ENCODE data around the gene PDXDC1.
"Not testable (repeated sequence)": the region's sequence is repeated elsewhere in the genome, so short reads cannot be mapped to it uniquely, and the experiment has no call there.

The PDXDC1 gene, protein sequence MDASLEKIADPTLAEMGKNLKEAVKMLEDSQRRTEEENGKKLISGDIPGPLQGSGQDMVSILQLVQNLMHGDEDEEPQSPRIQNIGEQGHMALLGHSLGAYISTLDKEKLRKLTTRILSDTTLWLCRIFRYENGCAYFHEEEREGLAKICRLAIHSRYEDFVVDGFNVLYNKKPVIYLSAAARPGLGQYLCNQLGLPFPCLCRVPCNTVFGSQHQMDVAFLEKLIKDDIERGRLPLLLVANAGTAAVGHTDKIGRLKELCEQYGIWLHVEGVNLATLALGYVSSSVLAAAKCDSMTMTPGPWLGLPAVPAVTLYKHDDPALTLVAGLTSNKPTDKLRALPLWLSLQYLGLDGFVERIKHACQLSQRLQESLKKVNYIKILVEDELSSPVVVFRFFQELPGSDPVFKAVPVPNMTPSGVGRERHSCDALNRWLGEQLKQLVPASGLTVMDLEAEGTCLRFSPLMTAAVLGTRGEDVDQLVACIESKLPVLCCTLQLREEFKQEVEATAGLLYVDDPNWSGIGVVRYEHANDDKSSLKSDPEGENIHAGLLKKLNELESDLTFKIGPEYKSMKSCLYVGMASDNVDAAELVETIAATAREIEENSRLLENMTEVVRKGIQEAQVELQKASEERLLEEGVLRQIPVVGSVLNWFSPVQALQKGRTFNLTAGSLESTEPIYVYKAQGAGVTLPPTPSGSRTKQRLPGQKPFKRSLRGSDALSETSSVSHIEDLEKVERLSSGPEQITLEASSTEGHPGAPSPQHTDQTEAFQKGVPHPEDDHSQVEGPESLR

GRCh38 chr16:14974656-14975417, at the start of gene PDXDC1:
PDXDC1 (plus strand) TSS chr16:14975026; CDS start chr16:14975200, 174 bp downstream.
- DNase-seq = peak; percentile 97

- DNase-seq = not testable (repeated sequence)
These were observed 46.6 kb upstream of the PDXDC1 start for GRCh38 chr16:14928064-14928714.

DNA sequence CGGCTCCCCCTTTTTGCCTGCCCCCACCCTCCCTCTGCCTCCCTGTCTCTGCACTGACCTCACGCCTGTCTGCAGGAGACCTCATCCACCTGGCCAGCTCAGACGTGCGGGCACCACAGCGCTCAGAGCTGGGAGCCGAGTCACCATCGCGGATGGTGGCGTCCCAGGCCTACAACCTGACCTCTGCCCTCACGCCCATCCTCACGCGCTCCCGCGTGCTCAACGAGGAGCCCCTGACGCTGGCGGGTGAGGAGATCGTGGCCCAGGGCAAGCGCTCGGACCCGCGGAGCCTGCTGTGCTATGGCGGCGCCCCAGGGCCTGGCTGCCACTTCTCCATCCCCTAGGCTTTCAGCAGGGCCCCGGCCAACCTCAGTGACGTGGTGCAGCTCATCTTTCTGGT, 45.6 kb upstream of the PDXDC1 start:
- DNase-seq = not testable (repeated sequence)

DNA sequence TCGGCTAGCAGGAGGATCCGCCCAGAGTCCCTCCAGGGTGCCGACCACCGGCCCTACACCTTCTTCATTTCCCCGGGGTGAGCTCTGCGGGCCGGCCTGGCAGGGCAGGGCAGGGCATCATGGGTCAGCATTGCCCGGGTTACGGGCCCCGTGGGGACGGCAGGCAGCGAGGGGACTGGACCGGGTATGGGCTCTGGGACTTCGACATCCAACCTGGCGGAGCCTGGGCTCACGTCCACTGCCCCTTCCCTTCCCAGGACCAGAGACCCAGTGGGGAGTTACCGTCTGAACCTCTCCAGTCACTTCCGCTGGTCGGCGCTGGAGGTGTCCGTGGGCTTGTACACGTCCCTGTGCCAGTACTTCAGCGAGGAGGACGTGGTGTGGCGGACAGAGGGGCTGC, 44.6 kb upstream of the PDXDC1 start:
- not testable (repeated sequence) for DNase-seq

DNA sequence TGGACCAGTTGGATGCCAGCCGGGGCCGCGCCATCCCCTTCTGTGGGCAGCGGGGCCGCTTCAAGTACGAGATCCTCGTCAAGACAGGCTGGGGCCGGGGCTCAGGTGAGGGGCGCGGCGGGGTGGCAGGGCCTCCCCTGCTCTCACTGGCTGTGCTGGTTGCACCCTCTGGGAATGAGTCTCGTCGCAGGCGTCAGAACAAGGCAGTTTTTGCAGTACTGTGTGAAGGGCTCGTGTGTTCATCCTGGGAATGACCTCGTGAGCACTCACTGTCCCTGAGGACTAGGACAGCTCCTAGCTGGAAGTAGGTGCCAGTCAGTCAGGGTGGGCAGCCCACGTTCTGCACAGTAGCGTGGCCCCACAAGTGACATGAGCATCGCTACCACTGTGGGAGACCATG, 43.9 kb upstream of the PDXDC1 start:
- DNase-seq = not testable (repeated sequence)

- DNase-seq = not testable (repeated sequence)
These were observed 42.0 kb upstream of the PDXDC1 start for GRCh38 chr16:14932581-14933375.

DNA sequence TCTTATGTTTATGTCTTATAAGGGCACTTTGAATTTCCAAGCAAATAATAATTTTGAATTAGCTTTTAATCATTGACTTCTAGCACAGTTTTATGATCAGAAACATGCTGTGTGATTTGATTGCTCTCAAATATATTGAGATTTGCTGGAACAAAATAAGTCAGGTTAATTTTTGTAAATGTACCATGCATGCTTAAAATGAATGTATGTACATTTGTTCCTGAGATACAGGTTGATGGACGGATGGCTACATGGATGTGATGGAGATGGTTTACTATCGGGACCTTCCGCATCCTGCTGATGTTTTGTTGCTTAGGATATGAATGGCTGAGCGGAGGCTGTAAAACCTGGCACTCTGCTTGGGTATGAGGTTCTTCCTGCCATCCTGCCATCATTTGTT, 37.7 kb upstream of the PDXDC1 start, which contains the start of gene NPIPA1:
TSS of gene NPIPA1 (plus strand) at position 301 of the 400 bp plus-strand sequence. CDS start at position 301, 0 bp downstream.
- DNase-seq = not testable (repeated sequence)

DNA sequence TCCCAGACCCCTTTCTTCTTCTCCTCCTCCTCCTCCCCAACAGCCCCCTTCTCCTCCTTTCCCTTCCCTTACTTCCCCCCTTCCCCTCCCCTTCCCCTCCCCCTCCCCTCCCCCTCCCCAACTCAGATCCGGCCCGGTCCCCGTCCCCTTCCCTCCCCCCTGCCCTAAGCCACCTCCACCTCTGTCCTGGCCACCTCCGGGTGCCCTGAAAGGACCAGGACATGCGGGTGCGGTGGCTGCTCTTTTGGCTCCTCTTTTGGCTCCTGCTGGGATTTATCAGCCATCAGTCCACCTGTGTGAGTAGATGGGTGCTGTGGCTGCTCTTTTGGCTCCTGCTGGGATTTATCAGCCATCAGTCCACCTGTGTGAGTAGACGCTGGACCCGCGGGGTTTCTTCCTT, 36.8 kb upstream of the PDXDC1 start:
- not testable (repeated sequence) for DNase-seq

GRCh38 chr16:14942686-14943085, 32.1 kb upstream of the PDXDC1 start:
- DNase-seq = not testable (repeated sequence)

- DNase-seq = no peak
These were observed 19.1 kb upstream of the PDXDC1 start for GRCh38 chr16:14955546-14956231.

- no peak for DNase-seq
These were observed 17.1 kb upstream of the PDXDC1 start for GRCh38 chr16:14957576-14958322.

- DNase-seq = no peak
These were observed 16.6 kb upstream of the PDXDC1 start for GRCh38 chr16:14958323-14958600.

DNA sequence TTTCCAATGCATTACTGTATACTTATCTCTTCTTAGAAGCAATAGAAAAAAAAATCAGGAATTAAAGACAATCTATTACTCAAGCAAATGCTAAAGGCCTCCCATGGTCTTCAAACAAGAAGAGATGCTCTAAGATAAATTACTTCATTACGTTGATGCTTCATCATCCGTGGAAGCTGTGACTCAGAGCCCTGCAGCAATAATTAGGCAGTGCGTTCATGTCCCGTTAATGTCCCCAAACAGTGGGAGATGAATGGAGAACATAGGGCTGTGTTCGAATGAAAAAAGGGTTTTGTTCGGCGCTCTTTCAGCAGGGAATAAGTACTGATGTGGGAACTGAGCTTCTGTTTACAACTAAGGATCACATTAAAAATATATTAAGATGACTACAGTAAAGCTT, 15.9 kb upstream of the PDXDC1 start:
- no peak for DNase-seq

GRCh38 chr16:14961405-14962186, 13.2 kb upstream of the PDXDC1 start:
- DNase-seq = no peak

DNA sequence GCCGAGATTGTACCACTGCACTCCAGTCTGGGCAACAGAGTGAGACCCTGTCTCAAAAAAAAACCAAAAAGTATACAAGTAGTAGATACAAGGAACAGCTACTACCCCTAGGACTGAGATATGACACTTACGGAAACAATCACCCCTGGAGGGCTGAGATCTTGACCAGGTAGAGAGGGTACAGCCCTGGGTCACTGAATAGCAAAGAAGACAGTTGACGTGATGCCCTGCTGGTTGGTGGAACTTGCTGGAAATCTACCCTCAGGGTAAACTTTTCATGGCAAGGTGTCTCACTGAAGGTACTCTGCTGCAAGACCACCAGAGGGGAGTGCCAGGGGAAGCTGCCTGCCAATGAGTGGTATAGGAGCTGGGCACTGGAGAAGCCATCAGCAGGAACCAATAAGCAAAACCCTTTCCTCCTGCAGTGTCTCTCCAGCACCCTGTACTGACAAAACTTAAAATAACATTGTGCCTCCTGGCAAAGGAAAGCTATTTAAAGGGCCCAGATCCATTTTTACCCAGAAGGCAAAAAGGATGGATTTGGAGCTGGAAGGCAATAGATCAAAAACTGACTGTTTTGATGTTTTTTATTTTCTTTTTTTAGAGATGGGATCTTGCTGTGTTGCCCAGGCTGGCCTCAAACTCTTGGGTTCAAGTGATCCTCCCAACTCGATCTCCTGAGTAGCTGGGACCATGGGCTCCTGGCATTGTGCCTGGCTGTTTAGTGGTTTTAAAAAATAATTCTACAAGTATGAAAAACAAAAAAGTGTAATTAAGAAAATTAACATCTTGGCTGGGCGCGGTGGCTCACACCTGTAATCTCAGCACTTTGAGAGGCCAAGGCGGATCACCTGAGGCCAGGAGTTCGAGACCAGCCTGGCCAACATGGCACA, 11.3 kb upstream of the PDXDC1 start:
- no peak for DNase-seq

DNA sequence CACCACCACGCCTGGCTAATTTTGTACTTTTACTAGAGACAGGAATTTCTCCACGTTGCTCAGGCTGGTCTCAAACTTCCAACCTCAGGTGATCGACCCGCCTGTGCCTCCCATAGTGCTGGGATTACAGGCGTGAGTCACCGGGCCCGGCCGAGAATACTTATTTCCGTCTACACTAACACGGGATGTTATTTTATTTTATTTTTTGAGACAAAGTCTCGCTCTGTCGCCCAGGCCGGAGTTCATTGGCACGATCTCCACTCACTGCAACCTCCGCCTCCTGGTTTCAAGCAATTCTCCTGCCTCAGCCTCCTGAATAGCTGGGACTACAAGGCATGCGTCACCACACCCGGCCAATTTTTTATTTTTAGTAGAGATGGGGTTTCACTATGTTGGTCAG, 9.5 kb upstream of the PDXDC1 start:
- DNase-seq = no peak

DNA sequence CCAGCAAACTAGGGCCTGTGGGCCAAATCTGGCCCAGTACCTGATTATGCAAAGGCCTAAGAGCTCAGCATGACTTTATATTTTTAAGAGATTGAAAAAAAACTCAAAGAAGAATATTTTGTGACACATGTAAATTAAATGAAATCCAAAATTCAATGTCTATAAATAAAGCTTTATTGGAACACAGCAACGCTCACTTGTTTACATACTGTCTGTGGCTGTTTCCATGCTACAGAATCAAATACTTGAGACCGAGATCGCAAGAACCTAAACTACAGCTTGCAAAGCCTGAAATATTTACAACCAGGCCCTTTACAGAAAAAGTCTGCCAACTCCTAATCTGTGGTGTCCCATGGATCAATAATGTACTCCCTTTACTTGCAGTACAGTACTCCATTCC, 5.0 kb upstream of the PDXDC1 start:
- not testable (repeated sequence) for DNase-seq

DNA sequence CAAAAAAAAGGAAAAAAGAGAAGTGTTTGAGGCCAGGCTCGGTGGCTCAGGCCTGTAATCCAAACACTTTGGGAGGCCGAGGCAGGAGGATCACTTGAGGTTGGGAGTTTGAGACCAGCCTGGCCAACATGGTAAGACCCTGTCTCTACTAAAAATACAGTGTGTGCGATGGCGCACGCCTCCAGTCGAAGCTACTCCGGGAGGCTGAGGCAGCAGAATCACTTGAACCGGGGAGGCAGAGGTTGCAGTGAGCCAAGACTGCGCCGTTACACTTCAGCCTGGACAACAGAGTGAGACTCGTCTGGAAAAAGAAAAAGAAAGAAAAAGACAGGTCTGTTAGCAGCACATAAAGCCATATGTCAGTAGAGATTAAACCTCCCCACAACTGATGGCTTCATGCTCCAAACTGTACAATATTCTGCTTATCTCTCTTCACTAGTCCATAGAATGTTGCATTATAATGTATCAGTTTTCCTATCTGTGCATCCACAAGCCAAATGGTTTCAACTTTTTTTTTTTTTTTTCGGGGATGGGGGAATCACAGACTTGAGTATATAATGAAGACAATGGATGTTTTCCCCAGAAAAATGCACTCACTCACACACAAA, 3.1 kb upstream of the PDXDC1 start:
- DNase-seq = not testable (repeated sequence)
